Measurements from ENCODE around the gene HSD17B11.

DNA sequence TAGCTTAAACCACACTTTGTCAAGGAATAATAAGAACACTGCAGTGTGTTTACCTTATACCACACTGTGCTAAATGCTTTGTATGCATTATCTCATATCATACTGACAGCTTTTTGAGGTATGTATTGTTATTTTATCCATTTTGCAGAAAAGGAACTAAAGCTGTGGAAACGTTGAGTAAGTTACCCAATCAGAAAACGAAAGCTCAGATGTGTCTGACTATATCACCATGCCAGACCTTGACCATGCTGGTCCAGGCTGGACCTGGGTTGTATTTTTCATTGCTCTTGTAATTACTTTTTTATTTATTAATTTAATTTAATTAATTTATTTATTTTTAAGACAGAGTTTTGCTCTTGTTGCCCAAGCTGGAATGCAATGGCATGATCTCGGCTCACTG, 2.1 kb downstream of the HSD17B11 start:
- TF ChIP-seq CTCF (IDR thresholded peaks at IDR 0.05; ENCODE audit: poor library complexity, severe bottlenecking) (no peak), EP300 (conservative IDR thresholded peaks at IDR 0.05; ENCODE audit: poor library complexity, severe bottlenecking) (no peak)
